Effector memory CD8-positive, alpha-beta T cell (primary cell): ENCODE measurements around the gene IL12RB2.
"Not testable (repeated sequence)": the region's sequence is repeated elsewhere in the genome, so short reads cannot be mapped to it uniquely, and the experiment has no call there.

Experiments
- ATAC-seq: fragments of 150-1000 bp; cut with Tn5 transposase; replicated peaks from 2 replicates; pipeline ENCODE4 v1.10.0; 2021; ENCODE audit warnings: mild to moderate bottlenecking, moderate library complexity
- DNase-seq, 3 experiments: peaks; one replicate each; pipeline ENCODE4 v3.0.0; 2021
- H3K27ac Mint-ChIP-seq, 2 donors: one replicate each; pipeline ENCODE4 v1.8.0; 2022; ENCODE audit warnings: mild to moderate bottlenecking in 2 of 2, mixed read lengths in 2 of 2, moderate library complexity in 2 of 2
- H3K27me3 Mint-ChIP-seq, 2 donors: one replicate each; pipeline ENCODE4 v1.8.0; 2022; ENCODE audit warnings: mixed read lengths in 2 of 2
- H3K36me3 Mint-ChIP-seq: one replicate; pipeline ENCODE4 v1.8.0; 2022; ENCODE audit warnings: mild to moderate bottlenecking, moderate library complexity, mixed read lengths; ENCODE audit not compliant: insufficient read depth
- H3K4me1 Mint-ChIP-seq, 2 donors: one replicate each; pipeline ENCODE4 v1.8.0; 2022; ENCODE audit warnings: low read depth in 2 of 2, mixed read lengths in 2 of 2
- H3K4me3 Mint-ChIP-seq, 2 donors: one replicate each; pipeline ENCODE4 v1.8.0; 2022; ENCODE audit warnings: mild to moderate bottlenecking in 2 of 2, mixed read lengths in 2 of 2, moderate library complexity in 2 of 2
- H3K9me3 Mint-ChIP-seq, 2 donors: one replicate each; pipeline ENCODE4 v1.8.0; 2022; ENCODE audit warnings: mixed read lengths in 2 of 2

IL12RB2 gene

GRCh38 chr1:67399199-67399993, 91.7 kb downstream of the IL12RB2 start:
- H3K4me3 Mint-ChIP-seq, result no peak overlapping the region
- DNase-seq (no peak), ATAC-seq (no peak)
- no peaks in the 10 kb centered on the region for H3K9me3 Mint-ChIP-seq
- H3K36me3 Mint-ChIP-seq, result peaks cover 9% of the 10 kb centered on the region
- no peaks in the 10 kb centered on the region for H3K4me1 Mint-ChIP-seq
- H3K27ac Mint-ChIP-seq, result no peak overlapping the region
- no peaks in the 10 kb centered on the region for H3K27me3 Mint-ChIP-seq

GRCh38 chr1:67400029-67400786, 92.5 kb downstream of the IL12RB2 start:
- not testable (repeated sequence) for H3K9me3 Mint-ChIP-seq, H3K4me3 Mint-ChIP-seq, ATAC-seq, H3K4me1 Mint-ChIP-seq, H3K27me3 Mint-ChIP-seq, H3K36me3 Mint-ChIP-seq, DNase-seq
- H3K27ac Mint-ChIP-seq, result peak overlapping the region in 1 of 2 donors; percentile 60

- ATAC-seq, result no peak
- H3K9me3 Mint-ChIP-seq, result no peaks in the 10 kb centered on the region
- DNase-seq, result no peak
These were observed 93.8 kb downstream of the IL12RB2 start for GRCh38 chr1:67401443-67401842.

GRCh38 chr1:67404212-67404620, 96.5 kb downstream of the IL12RB2 start:
- Mint-ChIP-seq H3K4me1 (peaks cover 0 to 4% of the 10 kb centered on the region in 2 donors), H3K27ac (no peak overlapping the region), H3K27me3 (no peaks in the 10 kb centered on the region), H3K36me3 (peaks cover 10% of the 10 kb centered on the region), H3K4me3 (no peak overlapping the region), H3K9me3 (no peaks in the 10 kb centered on the region)
- no peak for DNase-seq
- ATAC-seq, result no peak

More at GRCh38 chr1:67401443-67401842, 93.8 kb downstream of the IL12RB2 start:
- Mint-ChIP-seq H3K36me3 (peaks cover 10% of the 10 kb centered on the region), H3K27ac (no peak overlapping the region), H3K27me3 (no peaks in the 10 kb centered on the region), H3K4me3 (no peak overlapping the region), H3K4me1 (no peaks in the 10 kb centered on the region)

DNA sequence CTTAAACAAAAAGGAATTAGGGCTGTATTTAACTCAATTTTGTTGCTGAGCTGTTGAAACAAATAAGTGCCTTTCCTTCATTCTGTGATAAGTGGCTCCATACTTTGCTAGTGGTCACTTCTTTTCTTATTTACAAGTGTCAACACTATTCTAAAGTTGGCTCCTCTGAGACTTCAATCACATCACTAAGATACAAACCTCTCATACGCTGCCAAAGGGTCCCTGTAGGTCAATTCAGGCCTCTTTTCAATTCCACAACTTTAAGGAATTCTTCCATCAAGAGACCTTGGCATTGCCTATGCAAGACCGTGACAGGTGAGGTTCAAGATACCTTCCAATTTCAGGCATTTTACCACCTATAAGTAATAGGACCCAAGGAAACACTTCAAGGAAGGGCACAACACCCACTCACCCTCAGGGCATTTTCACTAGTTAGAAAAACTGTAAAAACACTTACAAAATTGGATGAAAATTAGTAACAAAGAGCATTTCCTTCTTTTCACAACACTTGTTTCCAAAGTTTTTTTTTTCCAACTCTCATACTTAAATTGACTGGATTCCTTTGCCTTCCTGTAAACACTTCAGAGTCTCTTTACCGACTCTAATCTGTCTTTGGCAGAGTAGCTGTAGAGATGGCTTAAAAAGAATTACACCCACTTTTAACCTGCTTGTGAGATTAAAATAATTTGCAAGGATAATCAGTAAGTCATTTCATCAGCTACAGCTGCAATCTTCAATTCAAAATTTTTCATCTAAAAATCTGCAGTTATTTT, 98.0 kb downstream of the IL12RB2 start:
- Mint-ChIP-seq H3K4me3 (no peak overlapping the region), H3K36me3 (peaks cover 19% of the 10 kb centered on the region), H3K4me1 (peaks cover 0 to 11% of the 10 kb centered on the region in 2 donors), H3K27me3 (no peaks in the 10 kb centered on the region), H3K9me3 (no peaks in the 10 kb centered on the region), H3K27ac (peak overlapping the region; percentile 15 to 49)
- ATAC-seq (no peak), DNase-seq (no peak)

GRCh38 chr1:67407498-67407897, 99.8 kb downstream of the IL12RB2 start:
- peak overlapping the region in 1 of 2 donors; percentile 35 for H3K27ac Mint-ChIP-seq

GRCh38 chr1:67408148-67408547, 100.5 kb downstream of the IL12RB2 start:
- peak overlapping the region; percentile 10 to 35 for H3K27ac Mint-ChIP-seq
- peaks cover 41% of the 10 kb centered on the region for H3K36me3 Mint-ChIP-seq
- no peaks in the 10 kb centered on the region for H3K9me3 Mint-ChIP-seq
- no peaks in the 10 kb centered on the region for H3K27me3 Mint-ChIP-seq
- H3K4me3 Mint-ChIP-seq, result no peak overlapping the region
- ATAC-seq (no peak), DNase-seq (no peak)
- peaks cover 0 to 11% of the 10 kb centered on the region in 2 donors for H3K4me1 Mint-ChIP-seq

More at GRCh38 chr1:67407498-67407897, 99.8 kb downstream of the IL12RB2 start:
- DNase-seq (no peak), ATAC-seq (no peak)
- Mint-ChIP-seq H3K9me3 (no peaks in the 10 kb centered on the region), H3K4me1 (peaks cover 0 to 11% of the 10 kb centered on the region in 2 donors), H3K36me3 (peaks cover 35% of the 10 kb centered on the region), H3K4me3 (no peak overlapping the region), H3K27me3 (no peaks in the 10 kb centered on the region)

DNA sequence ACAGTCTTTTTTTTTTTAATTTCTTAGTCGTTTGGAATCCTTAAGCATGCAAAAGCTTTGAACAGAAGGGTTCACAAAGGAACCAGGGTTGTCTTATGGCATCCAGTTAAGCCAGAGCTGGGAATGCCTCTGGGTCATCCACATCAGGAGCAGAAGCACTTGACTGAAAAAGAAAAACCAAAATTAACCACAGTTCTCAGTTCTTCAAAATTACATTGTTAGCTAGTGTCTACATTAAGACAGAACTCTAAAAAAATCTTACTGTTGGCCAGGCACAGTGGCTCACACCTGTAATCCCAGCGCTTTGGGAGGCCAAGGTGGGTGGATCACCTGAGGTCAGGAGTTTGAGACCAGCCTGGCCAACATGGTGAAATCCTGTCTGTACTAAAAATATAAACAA, 105.4 kb downstream of the IL12RB2 start:
- not testable (repeated sequence) for DNase-seq, H3K27ac Mint-ChIP-seq, H3K27me3 Mint-ChIP-seq, H3K9me3 Mint-ChIP-seq, ATAC-seq, H3K4me3 Mint-ChIP-seq
- H3K4me1 Mint-ChIP-seq, result peaks cover 4 to 34% of the 10 kb centered on the region in 2 donors
- peaks cover 87% of the 10 kb centered on the region for H3K36me3 Mint-ChIP-seq

DNA sequence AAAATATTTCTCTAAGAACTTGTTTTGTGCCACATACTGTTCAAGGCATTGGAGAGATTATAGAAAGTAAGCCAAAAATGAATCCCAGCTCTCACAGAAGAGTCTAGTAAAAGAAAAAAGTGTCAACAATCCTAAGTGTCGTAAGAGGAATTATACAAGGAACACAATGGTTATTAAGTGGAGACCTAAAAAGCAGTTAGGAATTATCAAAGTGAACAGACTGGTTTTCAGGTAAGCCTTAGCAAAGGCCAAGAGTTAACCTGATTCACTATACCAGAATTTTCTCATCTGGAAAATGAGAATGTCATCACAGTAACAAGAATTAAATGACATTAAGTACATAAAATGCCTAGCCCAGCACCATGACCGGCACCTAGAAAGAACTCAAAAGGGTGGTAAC, 106.9 kb downstream of the IL12RB2 start:
- H3K27me3 Mint-ChIP-seq, result no peaks in the 10 kb centered on the region
- H3K4me3 Mint-ChIP-seq, result no peak overlapping the region
- DNase-seq (no peak), ATAC-seq (no peak)
- no peak overlapping the region for H3K27ac Mint-ChIP-seq
- peaks cover 10 to 33% of the 10 kb centered on the region in 2 donors for H3K4me1 Mint-ChIP-seq
- H3K36me3 Mint-ChIP-seq, result peaks cover 99% of the 10 kb centered on the region
- no peaks in the 10 kb centered on the region for H3K9me3 Mint-ChIP-seq

DNA sequence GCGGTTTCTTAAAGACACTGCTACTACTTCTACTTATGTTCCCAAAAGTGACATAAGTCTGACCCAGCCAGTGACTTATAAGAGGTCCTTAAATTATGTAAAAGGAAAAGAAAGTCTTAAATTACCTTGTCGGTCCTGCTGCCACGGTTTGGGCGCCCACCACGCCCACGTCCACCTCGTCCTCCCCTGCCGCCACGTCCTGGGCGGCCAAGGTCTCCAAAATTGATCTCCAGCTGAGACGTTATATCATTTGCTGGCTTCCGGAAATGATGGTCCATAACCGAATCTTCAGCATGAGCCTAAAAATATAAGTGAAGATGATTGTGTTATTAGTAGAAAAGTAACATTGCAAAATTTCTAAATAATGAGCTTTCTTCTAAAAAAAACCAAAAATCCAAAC, 107.4 kb downstream of the IL12RB2 start:
- no peaks in the 10 kb centered on the region for H3K27me3 Mint-ChIP-seq
- H3K36me3 Mint-ChIP-seq, result peaks cover 99% of the 10 kb centered on the region
- no peaks in the 10 kb centered on the region for H3K9me3 Mint-ChIP-seq
- H3K4me1 Mint-ChIP-seq, result peaks cover 14 to 37% of the 10 kb centered on the region in 2 donors
- H3K4me3 Mint-ChIP-seq, result no peak overlapping the region
- DNase-seq (no peak), ATAC-seq (no peak)
- H3K27ac Mint-ChIP-seq, result peak overlapping the region in 1 of 2 donors; percentile 45

- not testable (repeated sequence) for H3K9me3 Mint-ChIP-seq, DNase-seq, H3K27me3 Mint-ChIP-seq, ATAC-seq, H3K4me3 Mint-ChIP-seq
- Mint-ChIP-seq H3K27ac (peak overlapping the region in 1 of 2 donors; percentile 19), H3K4me1 (peaks cover 25 to 54% of the 10 kb centered on the region in 2 donors), H3K36me3 (peaks cover 99% of the 10 kb centered on the region)
These were observed 110.1 kb downstream of the IL12RB2 start for GRCh38 chr1:67417733-67418132.

- Mint-ChIP-seq H3K4me1 (peaks cover 26 to 54% of the 10 kb centered on the region in 2 donors), H3K27me3 (no peaks in the 10 kb centered on the region), H3K4me3 (no peak overlapping the region), H3K36me3 (peaks cover 99% of the 10 kb centered on the region), H3K9me3 (no peaks in the 10 kb centered on the region), H3K27ac (peak overlapping the region; percentile 61 to 77)
- DNase-seq, result no peak
- ATAC-seq, result no peak
These were observed 111.3 kb downstream of the IL12RB2 start for GRCh38 chr1:67418839-67419586.
